PC-9 (cell line): ENCODE results near the gene SLC46A1. TPM values are rescaled to one million over a fixed set of nuclear protein-coding genes. Genes with fewer than 3 reads are reported as not detected.

Experiments
- BruUV-seq: library from RNA; stranded (reverse); fragments of 400-500 nt; replicated peaks from 2 replicates; lab custom pipeline; 2021; lab: Mats Ljungman, UMichigan
- CTCF ChIA-PET: fragments of 300-600 bp; sonication (Branson Sonifier 250); formaldehyde crosslinking; loops from one replicate; lab custom pipeline; 2022; ENCODE audit warnings: antibody characterized with exemption; lab: Charles Lee
- POLR2A ChIA-PET: fragments of 300-600 bp; sonication (Branson Sonifier 250); formaldehyde crosslinking; loops from one replicate; lab custom pipeline; 2022; ENCODE audit warnings: antibody characterized with exemption; ENCODE audit not compliant: unreplicated experiment; lab: Charles Lee
- DNase-seq, 2 experiments: peaks; one replicate each; pipeline versions ENCODE4 v3.0.0 to v3.0.0-alpha.2; 2015 to 2022; ENCODE audit warnings: mixed read lengths in 1 of 2
- H2AFZ ChIP-seq: fragments of 200-600 bp; sonication (generic); 2 replicates; pipeline ENCODE4 v1.8.1; 2017; ENCODE audit warnings: antibody characterized with exemption
- H3F3A ChIP-seq: fragments of 200-600 bp; sonication (generic); 2 replicates; pipeline ENCODE4 v1.8.1; 2017; ENCODE audit warnings: antibody characterized with exemption, mild to moderate bottlenecking, low read depth; ENCODE audit not compliant: insufficient read depth
- H3K27ac ChIP-seq: fragments of 200-600 bp; sonication (generic); 2 replicates; pipeline ENCODE4 v1.6.1; 2016; ENCODE audit warnings: mixed run types
- H3K27me3 ChIP-seq: fragments of 200-600 bp; sonication (generic); 2 replicates; pipeline ENCODE4 v1.6.1; 2016; ENCODE audit warnings: low read depth, mixed run types; ENCODE audit not compliant: insufficient read depth
- H3K36me3 ChIP-seq: fragments of 200-600 bp; sonication (generic); 2 replicates; pipeline ENCODE4 v1.6.1; 2016; ENCODE audit warnings: low read depth, mixed run types
- H3K4me1 ChIP-seq: fragments of 200-600 bp; sonication (generic); replicated peaks from 2 replicates; pipeline ENCODE4 v1.6.1; 2016; ENCODE audit warnings: mixed run types; ENCODE audit not compliant: insufficient read depth
- H3K4me2 ChIP-seq: fragments of 200-600 bp; sonication (generic); 2 replicates; pipeline ENCODE4 v1.6.1; 2017; ENCODE audit warnings: mixed run types
- H3K4me3 ChIP-seq: fragments of 200-600 bp; sonication (generic); 2 replicates; pipeline ENCODE4 v1.6.1; 2016; ENCODE audit warnings: mixed run types
- H3K79me2 ChIP-seq: fragments of 200-600 bp; sonication (generic); 2 replicates; pipeline ENCODE4 v1.6.1; 2017; ENCODE audit warnings: low read depth, mixed run types
- H3K9me2 ChIP-seq: fragments of 200-600 bp; sonication (generic); 2 replicates; pipeline ENCODE4 v1.8.1; 2017; ENCODE audit warnings: mild to moderate bottlenecking; ENCODE audit not compliant: insufficient read depth
- H3K9me3 ChIP-seq: fragments of 200-600 bp; sonication (generic); 2 replicates; pipeline ENCODE4 v1.8.1; 2016; ENCODE audit warnings: low read depth; ENCODE audit not compliant: insufficient read depth
- H4K20me1 ChIP-seq: fragments of 200-600 bp; sonication (generic); 2 replicates; pipeline ENCODE4 v1.8.1; 2017; ENCODE audit not compliant: insufficient read depth
- CTCF ChIP-seq: fragments of 200-600 bp; sonication (generic); conservative IDR thresholded peaks from 2 replicates; pipeline ENCODE4 v1.6.1; 2017; ENCODE audit warnings: mixed run types, antibody characterized with exemption, mild to moderate bottlenecking, moderate library complexity
- EZH2 ChIP-seq: fragments of 200-600 bp; sonication (generic); IDR thresholded peaks from 2 replicates; pipeline ENCODE4 v1.8.0; 2017; ENCODE audit warnings: antibody characterized with exemption, low read depth
- intact Hi-C: fragments of 100-400 bp; cut with micrococcal nuclease; formaldehyde crosslinking; loops from one replicate; pipeline ENCODE4 v1.10.0; 2022; ENCODE audit not compliant: unreplicated experiment
- total RNA-seq: library from RNA; stranded (reverse); gene quantifications from 2 replicates; pipeline ENCODE4 v1.2.3, GENCODE V29; 2021

The SLC46A1 gene
- total RNA-seq, 1 experiment from 2014 or later: 14.9 TPM

GRCh38 chr17:28369684-28370034 lies 36.4 kb downstream of the SLC46A1 start:
- intact Hi-C loops: no loop called here
- Histone ChIP-seq H3K79me2 (no peaks in the 10 kb centered on the region), H3K4me3 (no peak overlapping the region), H3K9me3 (no peaks in the 10 kb centered on the region), H3K27ac (no peak overlapping the region), H2AFZ (no peak overlapping the region), H3K4me1 (peaks cover 18% of the 10 kb centered on the region), H3K4me2 (peak overlapping the region; percentile 46), H3K27me3 (no peaks in the 10 kb centered on the region), H4K20me1 (no peaks in the 10 kb centered on the region; the same call in 1 of the 2 replicates), H3F3A (peaks cover 17% of the 10 kb centered on the region; the same call in 1 of the 2 replicates), H3K9me2 (no peaks in the 10 kb centered on the region), H3K36me3 (no peaks in the 10 kb centered on the region)
- POLR2A ChIA-PET: interaction anchor here (1.4 kb wide), 1 partner anchor 12 kb away, joined by 6 read pairs; the partner anchor contains the start of gene POLDIP2
- TF ChIP-seq EZH2 (no peak), CTCF (no peak)
- CTCF ChIA-PET: interaction anchor here (0.6 kb wide), 2 partner anchors 46 to 122 kb away, joined by 3 to 5 read pairs; no protein-coding TSS in a partner anchor
- BruUV-seq: no TSS peak
- no peak for DNase-seq

GRCh38 chr17:28368915-28369683 lies 36.9 kb downstream of the SLC46A1 start:
- POLR2A ChIA-PET: interaction anchor here (1.4 kb wide), 1 partner anchor 12 kb away, joined by 6 read pairs; the partner anchor contains the start of gene POLDIP2
- DNase-seq: no peak
- H3K27me3 ChIP-seq: no peaks in the 10 kb centered on the region
- H3K79me2 ChIP-seq: no peaks in the 10 kb centered on the region
- no peak overlapping the region for H3K4me2 ChIP-seq
- no peak overlapping the region for H3K4me3 ChIP-seq
- no peaks in the 10 kb centered on the region; the same call in 1 of the 2 replicates for H4K20me1 ChIP-seq
- CTCF ChIA-PET: no interaction called here
- intact Hi-C loops: no loop called here
- H3F3A ChIP-seq: peaks cover 17% of the 10 kb centered on the region; the same call in 1 of the 2 replicates
- H3K36me3 ChIP-seq: no peaks in the 10 kb centered on the region
- peaks cover 18% of the 10 kb centered on the region for H3K4me1 ChIP-seq
- H3K9me3 ChIP-seq: no peaks in the 10 kb centered on the region
- no TSS peak for BruUV-seq
- H3K27ac ChIP-seq: no peak overlapping the region
- H2AFZ ChIP-seq: no peak overlapping the region
- no peak for TF ChIP-seq CTCF
- no peak for TF ChIP-seq EZH2
- H3K9me2 ChIP-seq: no peaks in the 10 kb centered on the region

- H3K4me2 ChIP-seq: no peak overlapping the region
- no peak for DNase-seq
- ChIA-PET CTCF (no interaction called here), POLR2A (no interaction called here)
- no peak overlapping the region for H3K27ac ChIP-seq
- no peaks in the 10 kb centered on the region; the same call in 1 of the 2 replicates for H4K20me1 ChIP-seq
- TF ChIP-seq CTCF (no peak), EZH2 (no peak)
- no peaks in the 10 kb centered on the region for H3K9me2 ChIP-seq
- no peak overlapping the region for H2AFZ ChIP-seq
- H3K27me3 ChIP-seq: no peaks in the 10 kb centered on the region
- H3K9me3 ChIP-seq: no peaks in the 10 kb centered on the region
- BruUV-seq: no TSS peak
- H3K4me3 ChIP-seq: no peak overlapping the region
- H3F3A ChIP-seq: peaks cover 17% of the 10 kb centered on the region; the same call in 1 of the 2 replicates
- H3K36me3 ChIP-seq: 0 out of 2 replicates have a peak, but pooled peaks cover 4% of the 10 kb centered on the region
- peaks cover 18% of the 10 kb centered on the region for H3K4me1 ChIP-seq
- H3K79me2 ChIP-seq: no peaks in the 10 kb centered on the region
- intact Hi-C loops: no loop called here
These were observed 37.6 kb downstream of the SLC46A1 start for GRCh38 chr17:28368306-28368831.
